ENCODE data around the gene KDM2A.

KDM2A gene

DNA sequence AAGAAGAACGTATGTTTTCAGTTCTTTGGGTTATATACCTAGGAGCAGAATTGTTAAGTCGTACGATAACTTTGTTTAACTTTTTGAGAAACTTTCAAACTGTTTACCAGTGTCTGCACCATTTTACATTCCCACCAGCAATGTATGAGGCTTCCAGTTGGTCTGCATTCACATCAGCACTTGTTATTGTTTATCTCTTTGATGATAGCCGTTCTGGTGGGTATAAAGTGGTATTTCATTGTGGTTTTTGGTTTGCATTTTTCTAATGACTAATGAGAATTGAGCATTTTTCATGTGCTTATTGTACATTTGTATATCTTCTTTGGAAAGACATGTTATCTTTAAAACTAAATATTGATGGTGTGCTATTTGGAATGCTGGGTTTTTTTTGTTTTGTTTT, 59.8 kb downstream of the KDM2A start:
- Histone ChIP-seq H4K20me1 (ENCODE audit: insufficient read depth, low read length, poor library complexity, severe bottlenecking) (peaks cover 41% of the 10 kb centered on the region), H3K9ac (ENCODE audit: low read depth, low read length, poor library complexity, severe bottlenecking) (no peak overlapping the region), H3K4me2 (ENCODE audit: low read depth, low read length, poor library complexity, severe bottlenecking) (no peak overlapping the region), H3K9me2 (replicated peaks; ENCODE audit: low read depth, low read length) (no peaks in the 10 kb centered on the region), H3K4me1 (ENCODE audit: insufficient read depth, low read length, poor library complexity, severe bottlenecking) (no peaks in the 10 kb centered on the region), H3K79me2 (ENCODE audit: insufficient read depth, low read length) (peaks cover 61% of the 10 kb centered on the region), H3K36me3 (ENCODE audit: insufficient read depth, low read length) (peaks cover 63% of the 10 kb centered on the region), H3K27me3 (ENCODE audit: insufficient read depth, low read length, poor library complexity, severe bottlenecking) (no peaks in the 10 kb centered on the region), H3F3A (ENCODE audit: low read depth) (no peaks in the 10 kb centered on the region), H2AFZ (ENCODE audit: low read length) (no peak overlapping the region), H3K9me3 (ENCODE audit: insufficient read depth, low read depth, low read length) (no peaks in the 10 kb centered on the region), H3K4me3 (ENCODE audit: low read length, poor library complexity, severe bottlenecking) (no peak overlapping the region)
- TF ChIP-seq EZH2phosphoT487 (IDR thresholded peaks at IDR 0.05; ENCODE audit: borderline replicate concordance), result no peak
- TF ChIP-seq, protein P1, sequence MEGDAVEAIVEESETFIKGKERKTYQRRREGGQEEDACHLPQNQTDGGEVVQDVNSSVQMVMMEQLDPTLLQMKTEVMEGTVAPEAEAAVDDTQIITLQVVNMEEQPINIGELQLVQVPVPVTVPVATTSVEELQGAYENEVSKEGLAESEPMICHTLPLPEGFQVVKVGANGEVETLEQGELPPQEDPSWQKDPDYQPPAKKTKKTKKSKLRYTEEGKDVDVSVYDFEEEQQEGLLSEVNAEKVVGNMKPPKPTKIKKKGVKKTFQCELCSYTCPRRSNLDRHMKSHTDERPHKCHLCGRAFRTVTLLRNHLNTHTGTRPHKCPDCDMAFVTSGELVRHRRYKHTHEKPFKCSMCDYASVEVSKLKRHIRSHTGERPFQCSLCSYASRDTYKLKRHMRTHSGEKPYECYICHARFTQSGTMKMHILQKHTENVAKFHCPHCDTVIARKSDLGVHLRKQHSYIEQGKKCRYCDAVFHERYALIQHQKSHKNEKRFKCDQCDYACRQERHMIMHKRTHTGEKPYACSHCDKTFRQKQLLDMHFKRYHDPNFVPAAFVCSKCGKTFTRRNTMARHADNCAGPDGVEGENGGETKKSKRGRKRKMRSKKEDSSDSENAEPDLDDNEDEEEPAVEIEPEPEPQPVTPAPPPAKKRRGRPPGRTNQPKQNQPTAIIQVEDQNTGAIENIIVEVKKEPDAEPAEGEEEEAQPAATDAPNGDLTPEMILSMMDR (conservative IDR thresholded peaks at IDR 0.05; ENCODE audit: low read length), result no peak

DNA sequence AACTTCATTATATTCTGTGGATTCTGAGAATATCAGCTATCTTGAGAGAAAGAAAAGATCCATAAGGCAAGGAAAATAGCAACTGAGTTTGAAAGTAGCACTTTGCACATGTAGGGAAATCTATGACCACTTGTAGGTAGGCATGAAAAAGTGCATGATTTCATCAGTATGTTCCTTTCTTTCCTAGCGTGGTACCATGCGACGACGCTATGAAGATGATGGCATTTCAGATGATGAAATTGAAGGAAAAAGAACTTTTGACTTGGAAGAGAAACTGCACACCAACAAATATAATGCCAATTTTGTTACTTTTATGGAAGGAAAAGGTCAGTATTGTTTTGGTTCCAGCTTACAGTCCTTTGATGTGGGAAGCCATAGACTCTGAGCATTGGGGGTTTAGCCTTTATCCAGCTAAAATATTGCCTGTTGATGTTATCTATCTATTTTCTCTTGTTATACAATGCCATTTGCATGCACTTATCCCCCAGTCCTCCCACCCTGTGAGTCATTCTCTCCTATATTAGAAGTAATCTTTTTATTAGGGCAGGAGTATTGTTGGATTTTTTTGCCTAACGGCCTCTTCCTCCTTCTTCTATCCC, 60.9 kb downstream of the KDM2A start:
- Histone ChIP-seq H3K9me3 (ENCODE audit: insufficient read depth, low read depth, low read length) (no peaks in the 10 kb centered on the region), H2AFZ (ENCODE audit: low read length) (no peak overlapping the region), H3F3A (ENCODE audit: low read depth) (no peaks in the 10 kb centered on the region), H3K9me2 (replicated peaks; ENCODE audit: low read depth, low read length) (no peaks in the 10 kb centered on the region), H4K20me1 (ENCODE audit: insufficient read depth, low read length, poor library complexity, severe bottlenecking) (peaks cover 35% of the 10 kb centered on the region), H3K36me3 (ENCODE audit: insufficient read depth, low read length) (peaks cover 70% of the 10 kb centered on the region), H3K4me2 (ENCODE audit: low read depth, low read length, poor library complexity, severe bottlenecking) (no peak overlapping the region), H3K4me1 (ENCODE audit: insufficient read depth, low read length, poor library complexity, severe bottlenecking) (no peaks in the 10 kb centered on the region), H3K79me2 (ENCODE audit: insufficient read depth, low read length) (peaks cover 50% of the 10 kb centered on the region), H3K9ac (ENCODE audit: low read depth, low read length, poor library complexity, severe bottlenecking) (no peak overlapping the region), H3K4me3 (ENCODE audit: low read length, poor library complexity, severe bottlenecking) (no peak overlapping the region), H3K27me3 (ENCODE audit: insufficient read depth, low read length, poor library complexity, severe bottlenecking) (no peaks in the 10 kb centered on the region)
- TF ChIP-seq, protein P1 (conservative IDR thresholded peaks at IDR 0.05; ENCODE audit: low read length), result no peak
- no peak for TF ChIP-seq EZH2phosphoT487 (IDR thresholded peaks at IDR 0.05; ENCODE audit: borderline replicate concordance)

DNA sequence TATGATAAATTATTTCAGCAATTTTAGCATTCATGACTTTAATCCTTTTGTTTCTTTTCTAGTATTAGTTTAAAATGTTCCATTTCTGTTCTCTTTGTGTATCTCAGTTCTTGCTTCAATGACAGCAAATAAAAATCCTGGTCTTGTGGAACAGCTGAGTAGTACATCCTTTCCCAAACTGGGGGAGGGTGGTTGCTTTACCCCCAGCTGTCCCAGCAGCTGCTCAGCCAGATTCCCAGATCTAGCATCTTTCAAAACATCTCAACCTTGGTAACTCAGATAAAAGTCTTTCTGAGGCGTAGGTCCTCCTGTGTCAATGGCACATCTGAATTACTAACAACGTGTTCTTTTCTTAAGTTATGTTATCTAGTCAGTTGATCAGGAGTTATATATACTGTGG, 75.0 kb downstream of the KDM2A start:
- Histone ChIP-seq H3K9me2 (replicated peaks; ENCODE audit: low read depth, low read length) (no peaks in the 10 kb centered on the region), H3K79me2 (ENCODE audit: insufficient read depth, low read length) (no peaks in the 10 kb centered on the region), H3K27me3 (ENCODE audit: insufficient read depth, low read length, poor library complexity, severe bottlenecking) (no peaks in the 10 kb centered on the region), H3K9ac (ENCODE audit: low read depth, low read length, poor library complexity, severe bottlenecking) (no peak overlapping the region), H3K36me3 (ENCODE audit: insufficient read depth, low read length) (peaks cover 37% of the 10 kb centered on the region), H4K20me1 (ENCODE audit: insufficient read depth, low read length, poor library complexity, severe bottlenecking) (peaks cover 5% of the 10 kb centered on the region), H3K4me1 (ENCODE audit: insufficient read depth, low read length, poor library complexity, severe bottlenecking) (peaks cover 33% of the 10 kb centered on the region), H3K9me3 (ENCODE audit: insufficient read depth, low read depth, low read length) (no peaks in the 10 kb centered on the region), H3K4me3 (ENCODE audit: low read length, poor library complexity, severe bottlenecking) (no peak overlapping the region), H3K4me2 (ENCODE audit: low read depth, low read length, poor library complexity, severe bottlenecking) (no peak overlapping the region), H3F3A (ENCODE audit: low read depth) (0 out of 2 replicates have a peak, but pooled peaks cover 4% of the 10 kb centered on the region), H2AFZ (ENCODE audit: low read length) (no peak overlapping the region)
- no peak for TF ChIP-seq EZH2phosphoT487 (IDR thresholded peaks at IDR 0.05; ENCODE audit: borderline replicate concordance)
- TF ChIP-seq, protein P1 (conservative IDR thresholded peaks at IDR 0.05; ENCODE audit: low read length), result no peak
